Testis (tissue), 2 donors: Measurements from ENCODE around the gene ARTN.

Source experiments
- CTCF ChIP-seq, 3 experiments: fragments of 450-650 bp in 2 of 3; fragments of 200-600 bp in 1 of 3; sonication (generic) in 1 of 3; IDR thresholded peaks; one replicate each; pipeline ENCODE4 v1.5.1; 2016 to 2019; ENCODE audit warnings: antibody characterized with exemption in 3 of 3, mild to moderate bottlenecking in 2 of 3, moderate library complexity in 1 of 3
- POLR2A ChIP-seq: fragments of 450-650 bp; IDR thresholded peaks from one replicate; pipeline ENCODE4 v1.6.1; 2017; ENCODE audit warnings: antibody characterized with exemption, mild to moderate bottlenecking, moderate library complexity

- TF ChIP-seq CTCF (IDR thresholded peaks at IDR 0.05) (no peak), POLR2A (no peak)
These were observed 28.1 kb downstream of the ARTN start for GRCh38 chr1:43961692-43962091.
